ENCODE measurements around the gene SLC25A26. TPM values are rescaled to one million over a fixed set of nuclear protein-coding genes. Genes with fewer than 3 reads are reported as not detected.
A peak's percentile ranks its signal among the peaks of the same experiment; 100 is the strongest.

SLC25A26 gene
- total RNA-seq, 2 experiments from 2014 or later = 12.9 to 15.3 TPM

- no peak for DNase-seq
Observed at GRCh38 chr3:66397745-66398144, 176.9 kb downstream of the SLC25A26 start.

DNA sequence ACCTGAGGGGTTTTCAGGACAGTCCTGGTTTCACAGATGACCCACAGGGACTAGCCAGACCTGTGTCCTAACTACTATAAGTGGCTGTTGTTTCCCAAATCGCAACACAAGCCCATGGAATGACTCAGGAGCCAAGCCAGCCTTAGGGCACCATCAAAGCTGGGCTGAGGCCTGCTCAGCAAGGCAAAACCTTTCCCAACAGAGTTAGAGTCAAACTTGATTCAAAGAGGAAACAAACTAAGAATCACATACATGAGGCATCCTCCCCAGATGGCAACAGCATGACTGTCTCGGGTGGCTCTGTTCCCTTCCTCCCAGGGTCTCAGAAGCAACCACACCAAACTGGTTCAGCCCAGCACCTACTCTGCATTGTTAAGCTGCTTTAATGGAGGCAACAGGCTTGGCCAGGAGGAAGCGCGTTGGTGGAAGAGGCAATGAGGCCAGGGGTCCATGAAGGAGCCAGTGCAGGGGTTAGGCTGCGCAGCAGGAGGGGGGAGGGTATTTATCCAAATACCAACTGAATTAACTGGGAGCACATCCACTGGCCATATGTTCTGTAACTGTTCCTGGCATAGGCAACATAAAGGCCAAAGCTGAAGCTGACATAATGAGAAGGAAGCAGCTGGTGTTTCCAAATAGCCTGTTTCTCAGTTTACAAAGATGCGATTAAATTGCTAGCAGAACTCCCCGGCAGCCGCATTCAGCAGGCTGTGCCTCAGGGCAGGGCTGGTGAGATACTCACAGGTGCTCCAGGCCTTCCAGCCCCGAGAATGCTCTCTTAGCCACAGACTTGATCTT is 177.6 kb downstream of the SLC25A26 start:
- no peaks in the 10 kb centered on the region for H3K9me3 Mint-ChIP-seq
- H3K36me3 Mint-ChIP-seq (ENCODE audit: low read depth) = peaks cover 39% of the 10 kb centered on the region
- POLR2A ChIA-PET = interaction anchor here (1.1 kb wide), 1 partner anchor 9 kb away, joined by 3 read pairs; no protein-coding TSS in a partner anchor
- H3K27ac Mint-ChIP-seq = peak overlapping the region; percentile 40
- CTCF ChIA-PET = interaction anchor here (0.8 kb wide), 1 partner anchor 9 kb away, joined by 3 read pairs; no protein-coding TSS in a partner anchor
- DNase-seq = no peak
- peaks cover 19% of the 10 kb centered on the region for H3K4me1 Mint-ChIP-seq
- no peak overlapping the region for H3K4me3 Mint-ChIP-seq
- H3K27me3 Mint-ChIP-seq = no peaks in the 10 kb centered on the region

More at GRCh38 chr3:66397745-66398144, 176.9 kb downstream of the SLC25A26 start:
- Mint-ChIP-seq H3K27me3 (no peaks in the 10 kb centered on the region), H3K27ac (no peak overlapping the region), H3K9me3 (no peaks in the 10 kb centered on the region), H3K36me3 (ENCODE audit: low read depth) (peaks cover 40% of the 10 kb centered on the region), H3K4me3 (no peak overlapping the region), H3K4me1 (peaks cover 25% of the 10 kb centered on the region)
- ChIA-PET CTCF (interaction anchor here (1.6 kb wide), 1 partner anchor 20 kb away, joined by 5 read pairs; no protein-coding TSS in a partner anchor), POLR2A (interaction anchor here (1.1 kb wide), 1 partner anchor 10 kb away, joined by 3 read pairs; no protein-coding TSS in a partner anchor)

DNA sequence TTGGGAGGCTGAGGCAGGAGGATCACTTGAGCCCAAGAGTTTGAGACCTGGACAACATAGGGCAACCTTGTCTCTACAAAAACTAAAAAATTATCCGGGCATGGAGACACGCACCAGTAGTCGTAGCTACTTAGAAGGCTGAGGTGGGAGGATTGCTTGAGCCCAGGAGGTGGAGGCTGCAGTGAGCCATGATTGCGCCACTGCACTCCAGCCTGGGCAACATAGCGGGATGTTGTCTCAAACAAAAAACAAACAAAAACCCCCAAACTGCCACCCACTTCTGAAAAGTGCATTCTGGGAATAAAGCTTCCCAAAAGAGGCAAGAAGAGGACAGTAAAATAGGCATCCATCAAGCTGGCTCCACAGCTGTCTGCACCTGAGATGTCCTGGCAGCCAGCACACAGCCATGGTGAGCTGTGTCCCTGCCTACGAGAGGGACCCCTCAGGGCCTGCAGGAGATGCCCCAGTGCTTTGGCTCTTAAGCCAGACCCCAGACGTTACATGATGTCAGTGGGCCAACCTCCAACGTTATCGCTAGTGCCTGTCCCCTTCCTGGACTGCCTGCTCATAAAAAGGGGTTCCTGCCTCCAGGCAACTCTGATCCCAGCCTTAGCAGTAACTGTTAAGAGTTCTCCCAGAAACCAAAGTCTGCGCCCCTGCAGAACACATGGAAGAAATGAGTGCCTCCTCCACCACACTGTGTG is 178.9 kb downstream of the SLC25A26 start:
- Mint-ChIP-seq H3K9me3 (no peaks in the 10 kb centered on the region), H3K4me3 (no peak overlapping the region), H3K27me3 (no peaks in the 10 kb centered on the region), H3K36me3 (ENCODE audit: low read depth) (peaks cover 27% of the 10 kb centered on the region), H3K27ac (no peak overlapping the region), H3K4me1 (peaks cover 6% of the 10 kb centered on the region)
- ChIA-PET CTCF (interaction anchor here (1.4 kb wide), 1 partner anchor 21 kb away, joined by 4 read pairs; no protein-coding TSS in a partner anchor), POLR2A (interaction anchor here (0.9 to 1.2 kb wide), 2 partner anchors 92 to 179 kb away, joined by 3 read pairs; partner anchors contain the start of gene SLC25A26)
- DNase-seq = no peak

DNA sequence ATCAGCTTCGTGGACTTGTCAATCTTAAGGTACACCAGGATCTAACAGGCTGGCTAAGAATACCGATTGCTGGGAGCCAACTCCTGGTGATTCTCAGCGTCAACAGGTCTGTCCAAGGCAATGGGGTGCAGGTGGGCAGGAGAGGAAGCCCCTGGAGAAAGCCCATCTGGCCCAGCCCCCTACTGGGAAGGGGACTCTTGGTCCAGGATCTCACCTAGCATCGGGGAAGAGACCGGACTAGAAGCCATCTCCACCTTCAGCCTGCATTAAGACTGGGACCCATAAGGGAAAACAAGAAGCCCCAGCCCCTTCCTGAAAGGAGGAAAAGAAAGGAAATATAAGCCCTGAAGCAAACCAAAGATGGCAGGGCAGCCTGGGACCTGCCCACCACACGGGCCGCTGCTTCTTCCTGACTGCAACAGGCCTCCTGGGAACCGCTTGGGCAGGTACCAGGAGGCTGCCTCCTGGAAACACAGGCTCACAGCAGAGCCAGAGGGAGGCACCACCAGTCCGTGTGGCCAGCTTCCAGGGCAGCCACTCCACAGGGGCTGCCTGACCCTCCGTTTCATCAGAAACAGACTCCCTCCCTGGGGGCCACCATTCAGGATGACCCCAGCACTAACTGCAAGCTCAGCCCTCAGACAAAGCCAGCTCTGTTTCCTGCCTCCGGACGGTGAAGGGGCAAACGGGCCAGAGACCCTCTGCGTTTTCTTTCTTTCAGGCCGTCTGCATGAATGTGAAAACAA is 179.8 kb downstream of the SLC25A26 start:
- H3K4me3 Mint-ChIP-seq = no peak overlapping the region
- no peaks in the 10 kb centered on the region for H3K27me3 Mint-ChIP-seq
- ChIA-PET CTCF (interaction anchor here (1.4 kb wide), 1 partner anchor 22 kb away, joined by 4 read pairs; no protein-coding TSS in a partner anchor), POLR2A (interaction anchor here (0.9 kb wide), 1 partner anchor 91 kb away, joined by 3 read pairs; no protein-coding TSS in a partner anchor)
- H3K9me3 Mint-ChIP-seq = no peaks in the 10 kb centered on the region
- no peaks in the 10 kb centered on the region for H3K4me1 Mint-ChIP-seq
- no peak for DNase-seq
- H3K36me3 Mint-ChIP-seq (ENCODE audit: low read depth) = peaks cover 26% of the 10 kb centered on the region
- H3K27ac Mint-ChIP-seq = no peak overlapping the region

DNA sequence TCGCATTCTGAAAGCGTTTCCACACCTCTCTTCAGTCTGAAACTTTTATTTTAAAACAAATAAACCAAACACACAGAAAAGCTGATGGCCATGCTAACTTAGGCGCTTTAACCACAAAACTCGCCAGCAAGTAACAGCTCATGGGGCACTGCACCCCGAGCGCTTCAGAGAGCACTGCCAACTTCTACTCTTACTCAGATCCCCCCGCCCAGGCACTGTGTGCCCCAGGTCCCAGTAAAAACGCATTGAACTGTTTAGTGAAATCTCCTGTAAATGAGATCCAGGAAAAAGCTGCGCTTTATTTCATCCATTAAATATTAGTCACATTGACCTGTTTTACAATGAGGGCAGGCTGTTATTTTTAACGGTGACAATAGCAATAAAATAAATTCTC is 180.4 kb downstream of the SLC25A26 start:
- Mint-ChIP-seq H3K4me3 (no peak overlapping the region), H3K4me1 (no peaks in the 10 kb centered on the region), H3K27me3 (no peaks in the 10 kb centered on the region), H3K9me3 (no peaks in the 10 kb centered on the region), H3K27ac (no peak overlapping the region), H3K36me3 (ENCODE audit: low read depth) (peaks cover 25% of the 10 kb centered on the region)
- CTCF ChIA-PET = no interaction called here
- POLR2A ChIA-PET = no interaction called here
- no peak for DNase-seq

DNA sequence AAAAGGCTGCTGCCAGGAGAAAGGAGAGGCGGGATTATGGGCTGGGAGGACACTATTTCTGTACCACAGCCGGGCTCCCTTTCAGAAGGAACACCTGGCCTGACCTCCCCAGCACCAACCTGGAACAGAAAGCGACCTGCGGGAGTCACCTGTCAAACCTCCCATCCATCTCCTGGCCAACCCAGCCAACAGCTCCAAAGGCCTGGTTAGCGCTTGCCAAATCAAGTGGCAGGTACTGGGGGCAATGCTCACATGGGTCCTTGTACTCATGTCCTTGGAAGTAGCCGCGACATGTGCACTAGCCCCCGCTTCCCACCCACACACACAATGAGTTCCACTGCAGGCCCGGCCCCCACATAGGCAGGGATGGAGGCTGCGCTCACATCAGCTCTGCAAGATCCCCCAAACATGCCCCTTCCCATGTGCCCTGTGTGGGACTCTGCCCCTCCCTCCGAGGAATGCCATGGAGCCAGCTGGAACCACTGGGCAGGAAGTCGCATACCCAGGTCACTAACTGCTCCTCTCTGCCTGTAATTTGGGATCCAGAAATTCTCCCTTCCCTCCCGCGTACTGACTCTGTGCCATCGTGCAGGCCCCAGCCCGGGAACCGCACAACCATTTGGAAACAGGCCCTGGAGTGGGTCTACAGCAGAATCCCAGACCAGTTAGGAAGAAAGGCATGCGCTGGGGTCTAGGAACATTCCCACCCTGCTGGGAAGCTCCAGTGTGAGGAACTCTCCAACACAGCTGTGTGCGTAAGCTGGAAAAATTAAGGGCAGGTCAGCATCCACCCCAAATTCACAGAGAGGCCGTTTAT is 181.1 kb downstream of the SLC25A26 start:
- Mint-ChIP-seq H3K4me1 (no peaks in the 10 kb centered on the region), H3K27ac (no peak overlapping the region), H3K27me3 (no peaks in the 10 kb centered on the region), H3K36me3 (ENCODE audit: low read depth) (peaks cover 20% of the 10 kb centered on the region), H3K9me3 (no peaks in the 10 kb centered on the region), H3K4me3 (no peak overlapping the region)
- CTCF ChIA-PET = no interaction called here
- no peak for DNase-seq
- POLR2A ChIA-PET = no interaction called here

GRCh38 chr3:66402596-66403290 is 181.9 kb downstream of the SLC25A26 start:
- CTCF ChIA-PET = no interaction called here

DNA sequence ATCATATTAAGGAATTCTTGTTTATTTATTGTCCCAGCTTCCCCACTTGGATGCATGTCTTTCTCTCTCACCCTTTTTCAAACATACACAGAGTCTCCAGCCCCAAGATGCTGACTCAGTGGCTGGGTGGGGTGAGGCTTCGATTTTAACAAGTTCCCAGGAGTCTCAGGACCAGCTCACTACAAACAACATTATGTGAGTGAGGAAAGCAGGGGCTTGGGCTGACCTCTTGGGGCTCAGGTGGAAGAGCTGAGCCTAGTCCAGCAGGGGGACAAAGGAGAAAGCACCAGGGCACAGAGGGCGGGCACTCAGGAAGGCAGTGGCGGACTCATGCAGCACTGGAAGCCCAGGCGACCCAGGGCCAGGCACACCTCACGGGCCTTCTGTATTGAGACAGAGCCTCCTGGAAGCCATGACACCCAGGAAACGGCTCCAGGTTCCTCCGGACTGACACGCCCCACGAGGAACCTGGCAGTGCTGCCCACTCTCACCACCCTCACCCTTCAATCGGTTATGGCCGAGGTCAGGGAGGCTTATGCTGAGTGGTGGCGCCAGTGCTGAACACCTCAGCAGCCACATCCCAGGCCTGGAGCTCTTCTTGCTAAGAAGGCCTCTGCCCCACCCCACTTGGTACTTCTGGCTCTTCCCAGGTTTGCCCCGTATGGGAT is 182.7 kb downstream of the SLC25A26 start:
- CTCF ChIA-PET = interaction anchor here (1.2 to 2.2 kb wide), 3 partner anchors 25 to 416 kb away, joined by 3 to 6 read pairs (median 5); no protein-coding TSS in a partner anchor
- Mint-ChIP-seq H3K9me3 (no peaks in the 10 kb centered on the region), H3K4me1 (no peaks in the 10 kb centered on the region), H3K4me3 (no peak overlapping the region), H3K27me3 (no peaks in the 10 kb centered on the region), H3K27ac (no peak overlapping the region), H3K36me3 (ENCODE audit: low read depth) (peaks cover 21% of the 10 kb centered on the region)
- no peak for DNase-seq
- POLR2A ChIA-PET = interaction anchor here (1.6 kb wide), 1 partner anchor 10 kb away, joined by 5 read pairs; no protein-coding TSS in a partner anchor

More at GRCh38 chr3:66402596-66403290, 181.9 kb downstream of the SLC25A26 start:
- Mint-ChIP-seq H3K4me3 (no peak overlapping the region), H3K4me1 (no peaks in the 10 kb centered on the region), H3K27me3 (no peaks in the 10 kb centered on the region), H3K27ac (no peak overlapping the region), H3K9me3 (no peaks in the 10 kb centered on the region), H3K36me3 (ENCODE audit: low read depth) (peaks cover 20% of the 10 kb centered on the region)
- POLR2A ChIA-PET = interaction anchor here (1.6 kb wide), 1 partner anchor 9 kb away, joined by 5 read pairs; no protein-coding TSS in a partner anchor
- no peak for DNase-seq

GRCh38 chr3:66404197-66404596 is 183.4 kb downstream of the SLC25A26 start:
- no peaks in the 10 kb centered on the region for H3K4me1 Mint-ChIP-seq
- H3K4me3 Mint-ChIP-seq = no peak overlapping the region
- no peaks in the 10 kb centered on the region for H3K27me3 Mint-ChIP-seq
- ChIA-PET CTCF (interaction anchor here (1.1 to 2.2 kb wide), 4 partner anchors 26 to 415 kb away, joined by 3 to 6 read pairs (median 4); no protein-coding TSS in a partner anchor), POLR2A (interaction anchor here (1.6 kb wide), 1 partner anchor 10 kb away, joined by 5 read pairs; no protein-coding TSS in a partner anchor)
- H3K27ac Mint-ChIP-seq = no peak overlapping the region
- H3K36me3 Mint-ChIP-seq (ENCODE audit: low read depth) = peaks cover 18% of the 10 kb centered on the region
- no peaks in the 10 kb centered on the region for H3K9me3 Mint-ChIP-seq
- no peak for DNase-seq

DNA sequence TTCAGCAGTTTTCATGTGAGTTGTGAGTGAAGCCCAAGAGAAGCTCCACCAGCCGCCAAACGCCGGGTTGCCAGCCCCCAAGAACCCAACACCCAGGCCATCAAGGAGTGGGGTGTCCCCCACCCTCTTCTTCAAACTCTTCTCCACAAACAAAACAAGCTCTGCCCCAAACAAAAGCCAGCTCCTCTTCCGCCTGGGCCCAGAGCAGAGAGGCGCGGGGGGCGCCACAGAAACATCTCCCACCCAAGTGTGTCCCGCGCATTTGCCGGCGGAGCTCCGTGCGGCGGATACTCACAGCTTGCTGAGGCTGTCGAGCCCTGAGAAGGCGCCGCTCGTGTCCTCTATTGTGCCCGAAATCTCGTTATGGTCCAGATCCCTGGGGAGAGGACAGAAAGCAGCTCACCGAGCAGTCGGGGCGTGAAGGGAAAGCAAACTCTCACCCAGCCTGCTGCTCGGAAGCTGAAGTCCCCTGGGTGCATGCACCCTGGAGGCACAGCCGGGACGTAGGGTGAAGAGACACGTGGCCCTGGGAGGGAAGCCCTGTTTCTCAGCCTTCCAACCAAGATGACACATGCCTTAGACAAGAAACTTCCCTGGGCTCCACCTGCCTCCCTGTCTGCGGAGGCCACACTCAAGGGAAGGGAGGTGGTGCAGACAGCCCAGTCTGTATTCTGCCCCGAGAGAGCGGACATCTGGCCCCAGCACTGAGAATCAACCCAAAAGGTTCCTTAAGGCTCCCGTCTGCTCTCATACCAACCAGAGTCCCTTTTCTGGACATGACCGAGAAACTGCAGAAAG is 184.3 kb downstream of the SLC25A26 start:
- no peaks in the 10 kb centered on the region for H3K4me1 Mint-ChIP-seq
- no peak overlapping the region for H3K27ac Mint-ChIP-seq
- ChIA-PET POLR2A (no interaction called here), CTCF (interaction anchor here (1.1 to 2.2 kb wide), 3 partner anchors 27 to 414 kb away, joined by 4 to 6 read pairs (median 5); no protein-coding TSS in a partner anchor)
- H3K4me3 Mint-ChIP-seq = no peak overlapping the region
- peaks cover 18% of the 10 kb centered on the region for H3K36me3 Mint-ChIP-seq (ENCODE audit: low read depth)
- no peaks in the 10 kb centered on the region for H3K9me3 Mint-ChIP-seq
- DNase-seq = no peak
- H3K27me3 Mint-ChIP-seq = no peaks in the 10 kb centered on the region

All from activated CD4-positive, alpha-beta memory T cell treated with anti-CD3 and anti-CD28 coated beads, Interleukin-2, amount 10 ng/mL, durations not matched to agents 7 days and 5 days (primary cell).